Subcutaneous preadipocyte (primary cell): ENCODE data around the gene RCAN2. TPM values are rescaled to one million over a fixed set of nuclear protein-coding genes. Genes with fewer than 3 reads are reported as not detected.

ENCODE experiments used
- total RNA-seq: library from RNA; depleted of rRNA; stranded (reverse); fragments of >200 nt; gene quantifications from 2 replicates; pipeline ENCODE4 v1.2.3, GENCODE V29; 2012

The RCAN2 gene
- 0.78 and 7.0 TPM in 2 replicates for total RNA-seq

GRCh38 chr6:46491201-46491627 lies at the start of gene RCAN2:
Gene RCAN2 (minus strand): TSS chr6:46491449.

Other genes with a start within 250 kb of the RCAN2 start
- 0.37 and 0.39 TPM in 2 replicates for gene CYP39A1, start 161.4 kb upstream of the RCAN2 start, total RNA-seq
- gene SLC25A27, start 161.5 kb upstream of the RCAN2 start, total RNA-seq: 5.9 and 6.6 TPM in 2 replicates
- under 0.01 and 0.20 TPM in 2 replicates for gene TDRD6, start 196.4 kb upstream of the RCAN2 start, total RNA-seq
- gene PLA2G7, start 243.9 kb upstream of the RCAN2 start, total RNA-seq: not detected in 2 replicates